Dermis microvascular lymphatic vessel endothelial cell (primary cell): Measurements from ENCODE around the gene PRKX. TPM values are rescaled to one million over a fixed set of nuclear protein-coding genes. Genes with fewer than 3 reads are reported as not detected.
"Not testable (repeated sequence)": the region's sequence is repeated elsewhere in the genome, so short reads cannot be mapped to it uniquely, and the experiment has no call there.

ENCODE experiments used
- DNase-seq, 2 donors: peaks; one replicate each; pipeline versions ENCODE4 v3.0.0 to v3.0.0-alpha.2; 2010; ENCODE audit warnings: low read depth in 2 of 2
- total RNA-seq: library from RNA; depleted of rRNA; stranded (reverse); fragments of >200 nt; gene quantifications from 2 replicates; pipeline ENCODE4 v1.2.1, GENCODE V29; 2014

Gene PRKX
- total RNA-seq: 18.0 and 25.7 TPM in 2 replicates

DNA sequence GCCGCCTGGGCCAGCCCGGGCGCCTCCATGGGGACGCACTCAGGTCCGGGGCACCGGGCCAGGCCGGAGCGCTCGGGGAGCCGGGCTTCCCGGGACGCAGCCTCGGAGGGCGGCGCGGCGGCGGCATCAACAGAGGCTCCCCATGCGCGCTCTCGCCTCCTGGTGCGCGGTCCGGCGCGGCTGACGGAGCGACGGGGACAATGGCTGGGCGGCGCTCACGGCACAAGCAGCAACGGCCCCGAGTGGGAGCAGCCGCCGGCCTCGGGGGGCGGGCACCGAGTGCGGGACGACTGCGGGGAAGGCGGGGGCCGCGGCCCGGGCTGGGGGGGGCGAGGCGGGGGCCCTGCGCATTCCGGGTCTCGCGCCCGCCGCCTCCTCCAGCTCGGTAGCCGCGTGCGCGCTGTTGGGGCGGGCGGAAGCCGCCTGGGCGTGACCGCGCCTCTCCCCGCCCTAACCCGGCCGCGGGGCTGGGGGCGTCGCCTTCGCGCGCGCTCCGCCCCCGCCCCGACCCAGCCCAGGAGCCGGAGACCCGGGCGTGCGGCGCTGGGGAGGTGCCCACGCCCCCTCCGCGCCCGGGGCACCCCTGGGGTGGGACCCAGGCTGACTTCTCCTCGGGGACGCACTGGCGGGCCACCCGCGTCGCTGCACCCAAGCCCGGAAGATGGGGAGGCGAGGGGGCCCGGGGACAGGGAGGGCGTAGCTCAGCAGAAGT is at the start of gene PRKX:
Gene PRKX (minus strand): TSS at position 425 of the 712 bp plus-strand sequence. CDS start 396 bp downstream, at position 29.
- peak in 1 of 2 donors; percentile 56 for DNase-seq

DNA sequence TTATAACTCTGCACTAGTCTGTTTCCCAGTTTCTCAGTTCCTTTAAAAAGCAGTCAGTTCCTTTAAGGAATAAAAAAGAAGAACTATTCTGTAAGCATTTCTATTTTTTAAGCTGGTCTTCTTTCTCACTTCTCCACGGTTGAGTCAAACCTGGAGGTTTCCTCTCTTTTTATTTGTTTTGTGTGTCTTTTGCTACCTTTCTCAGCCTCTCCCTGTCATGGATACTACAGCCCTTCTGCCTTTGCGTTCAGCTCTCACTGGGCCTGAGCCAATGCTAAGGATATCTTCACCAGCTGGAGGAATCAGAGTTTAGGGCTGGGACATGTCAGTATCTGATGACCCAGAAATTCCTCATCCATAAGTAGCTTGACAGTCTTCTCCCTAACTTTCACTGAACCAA is 49.7 kb upstream of the PRKX start:
- DNase-seq: no peak

DNA sequence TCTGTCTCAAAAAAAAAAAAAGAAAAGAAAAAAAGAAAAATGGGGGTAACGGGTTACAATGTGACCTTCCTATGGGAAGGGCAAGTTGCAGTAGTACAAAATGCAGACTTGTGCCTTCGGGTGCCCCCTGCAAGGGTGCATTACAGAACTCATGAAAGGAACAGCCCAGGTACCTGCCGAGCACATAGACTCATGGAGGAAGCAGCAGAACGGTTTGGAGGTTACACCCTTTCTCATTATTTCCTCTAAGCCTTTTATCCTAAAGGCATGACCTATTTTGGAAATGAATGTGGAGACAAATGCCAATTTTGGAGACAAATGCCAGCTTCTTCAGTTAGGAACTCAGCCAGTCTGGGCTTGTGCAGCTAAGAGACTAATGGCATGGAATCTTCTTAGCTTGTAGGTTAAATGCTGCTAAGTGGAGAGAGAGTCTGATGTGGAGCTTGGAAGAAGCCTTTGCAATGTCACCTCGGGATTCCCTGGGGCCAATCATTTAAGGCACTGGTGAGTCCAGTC is 44.1 kb upstream of the PRKX start:
- no peak for DNase-seq

DNA sequence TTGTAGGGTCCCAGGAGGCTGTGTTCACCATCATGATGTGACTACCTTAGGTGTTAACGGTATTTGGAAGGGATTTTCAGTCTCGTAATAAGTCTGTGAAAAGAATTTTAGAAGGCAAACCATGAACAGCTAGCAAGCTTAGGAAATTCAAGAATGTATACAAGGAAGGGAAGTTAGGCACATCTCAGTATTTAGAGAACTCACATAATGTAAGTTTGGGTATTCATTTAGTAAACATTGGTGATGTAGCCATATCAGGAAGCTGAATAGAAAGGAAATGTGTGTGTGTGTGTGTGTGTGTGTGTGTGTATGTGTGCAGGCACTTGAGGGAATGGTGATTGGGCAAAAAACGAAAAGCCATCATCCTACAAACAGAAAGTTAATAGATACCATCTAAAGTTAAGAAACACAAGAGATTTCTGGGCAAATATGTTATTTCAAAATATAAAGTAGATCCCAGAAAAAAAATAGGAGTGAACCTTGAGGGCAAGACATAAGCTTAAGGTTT is 34.7 kb upstream of the PRKX start:
- no peak for DNase-seq

DNA sequence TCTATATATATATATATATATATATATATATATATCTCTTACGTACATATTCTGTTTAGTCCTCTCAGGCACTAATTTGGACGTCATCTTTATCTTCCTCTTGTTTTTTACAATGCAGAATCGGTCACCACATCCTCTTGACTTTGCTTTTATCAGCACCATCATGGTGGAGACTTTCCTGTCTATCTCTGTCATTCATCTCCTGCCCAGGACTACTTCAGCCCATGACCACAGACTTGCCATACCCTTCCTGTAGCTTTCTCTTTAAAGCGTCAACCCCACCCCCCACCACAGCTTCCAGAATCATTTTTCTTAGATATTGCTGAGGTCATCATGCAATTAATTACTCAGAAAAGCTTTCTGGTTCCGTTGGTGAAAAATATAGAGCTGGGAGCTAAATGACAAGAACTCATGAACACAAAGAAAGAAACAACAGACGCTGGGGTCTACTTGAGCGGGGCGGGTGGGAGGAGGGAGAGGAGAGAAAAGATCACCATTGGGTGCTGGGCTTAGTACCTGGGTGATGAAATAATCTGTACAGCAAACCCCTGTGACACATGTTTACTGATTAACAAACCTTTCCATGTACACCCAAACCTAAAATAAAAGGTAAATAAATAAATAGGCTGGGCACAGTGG is 30.5 kb upstream of the PRKX start:
- DNase-seq: no peak

DNA sequence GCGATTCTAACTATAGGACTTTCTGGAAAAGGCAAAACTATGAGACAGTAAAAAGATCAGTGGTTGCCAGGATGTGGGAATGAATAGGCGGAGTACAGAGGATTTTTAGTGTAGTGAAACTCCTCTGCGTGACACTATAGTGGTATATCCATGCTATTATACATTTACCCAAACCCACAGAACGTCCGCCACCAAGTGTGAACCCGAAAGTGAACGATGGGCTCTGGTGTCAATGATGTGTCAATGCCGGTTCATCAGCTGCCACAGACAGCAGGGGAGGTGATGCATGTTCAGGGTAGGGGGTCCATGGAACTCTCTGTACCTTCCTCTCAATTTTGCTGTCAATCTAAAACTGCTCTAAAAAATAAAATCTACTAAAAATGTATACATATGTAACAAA is 27.5 kb upstream of the PRKX start:
- not testable (repeated sequence) for DNase-seq

DNA sequence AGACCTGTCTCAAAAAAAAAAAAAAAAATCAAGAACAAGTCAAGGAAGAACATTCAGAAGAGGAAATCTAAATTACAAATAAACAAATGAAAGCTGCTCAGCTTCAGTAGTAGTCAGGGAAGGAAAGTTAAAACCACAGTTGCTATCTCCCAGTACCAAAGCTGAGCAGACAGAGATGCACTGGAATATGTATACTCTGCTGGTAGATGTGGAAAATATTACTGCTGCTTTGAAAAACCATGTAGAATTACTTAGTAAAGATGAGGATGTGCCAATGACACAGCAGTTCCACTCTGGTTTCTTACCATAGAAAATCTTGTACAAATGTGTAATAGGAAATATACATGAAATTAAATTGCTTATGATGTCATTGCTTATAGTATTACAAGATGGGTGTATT is 25.1 kb upstream of the PRKX start:
- DNase-seq: no peak

DNA sequence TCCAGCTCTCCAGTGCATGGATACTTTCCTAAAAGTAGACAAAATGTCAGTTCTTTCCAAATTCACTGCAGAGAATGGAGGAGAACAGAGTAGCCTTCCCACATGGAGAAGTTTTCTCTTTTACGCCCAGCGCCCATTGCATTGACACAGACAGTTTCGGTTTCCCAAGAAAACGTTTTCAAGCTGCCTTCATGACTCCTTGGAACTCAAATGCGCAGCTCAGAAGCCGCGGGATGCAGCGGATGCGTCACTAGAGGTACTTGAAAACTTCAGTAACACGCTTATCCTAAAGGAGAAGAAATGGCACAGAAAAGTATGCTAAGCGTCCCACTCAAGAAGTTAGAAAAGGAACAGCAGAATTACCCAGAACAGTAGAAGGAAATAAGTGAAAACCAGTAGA is 23.1 kb upstream of the PRKX start:
- DNase-seq: not testable (repeated sequence)

DNA sequence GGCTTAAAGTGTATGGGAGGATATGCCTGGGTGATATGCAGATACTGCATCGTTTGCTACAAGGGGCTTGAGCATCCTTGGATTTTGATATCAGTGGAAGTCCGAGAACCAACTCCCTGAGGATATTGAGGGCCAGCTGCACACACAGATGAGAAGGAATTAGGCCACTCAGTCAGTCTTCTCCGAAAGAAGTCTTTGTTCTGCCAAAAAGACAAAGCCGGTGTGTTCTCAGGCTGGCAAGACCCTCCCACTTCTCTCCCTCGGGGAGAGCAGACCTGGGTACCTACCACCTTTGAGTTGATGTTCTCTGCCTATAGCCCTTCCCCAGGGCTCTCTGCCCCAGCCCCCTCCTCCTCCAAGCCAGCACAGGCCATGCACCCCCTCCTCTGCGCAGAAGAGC is 22.4 kb upstream of the PRKX start:
- DNase-seq: not testable (repeated sequence)

DNA sequence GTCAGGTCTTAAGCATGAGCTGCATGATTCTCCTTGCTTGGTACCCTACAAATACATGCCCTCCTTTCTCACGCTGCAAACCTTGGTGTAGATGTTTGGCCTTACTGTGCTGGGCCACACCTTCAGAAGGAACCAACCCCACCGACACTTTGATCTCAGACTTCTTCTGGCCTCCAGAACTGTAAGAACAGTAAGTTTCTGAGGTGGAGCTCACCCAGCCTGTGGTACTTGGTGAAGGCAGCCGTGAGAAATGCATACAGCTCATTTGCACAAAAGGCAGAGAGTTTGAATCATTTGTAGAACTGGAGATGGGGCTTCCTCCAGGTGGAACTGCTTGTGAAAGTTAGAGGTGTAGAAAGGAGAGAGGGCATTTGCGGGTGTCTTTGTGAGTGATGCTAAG is 21.0 kb upstream of the PRKX start:
- DNase-seq: not testable (repeated sequence)

DNA sequence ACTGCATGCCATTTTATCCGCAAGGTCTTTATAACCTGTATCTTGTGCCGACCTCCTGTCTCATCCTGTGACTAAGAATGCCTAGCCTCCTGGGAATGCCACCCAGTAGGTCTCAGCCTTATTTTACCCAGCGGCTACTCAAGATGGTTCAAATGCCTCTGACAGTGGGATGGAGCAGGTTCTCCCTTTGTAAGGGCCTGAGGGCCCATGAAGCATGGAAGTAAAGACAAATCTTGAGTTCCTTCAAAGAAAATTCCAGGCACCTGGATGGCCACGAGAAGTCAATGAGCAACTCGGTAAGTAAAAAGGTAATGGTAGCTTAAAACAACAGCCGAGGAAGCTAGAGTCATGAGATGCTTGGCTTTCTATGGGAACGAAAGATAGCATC is 19.6 kb upstream of the PRKX start:
- no peak for DNase-seq

DNA sequence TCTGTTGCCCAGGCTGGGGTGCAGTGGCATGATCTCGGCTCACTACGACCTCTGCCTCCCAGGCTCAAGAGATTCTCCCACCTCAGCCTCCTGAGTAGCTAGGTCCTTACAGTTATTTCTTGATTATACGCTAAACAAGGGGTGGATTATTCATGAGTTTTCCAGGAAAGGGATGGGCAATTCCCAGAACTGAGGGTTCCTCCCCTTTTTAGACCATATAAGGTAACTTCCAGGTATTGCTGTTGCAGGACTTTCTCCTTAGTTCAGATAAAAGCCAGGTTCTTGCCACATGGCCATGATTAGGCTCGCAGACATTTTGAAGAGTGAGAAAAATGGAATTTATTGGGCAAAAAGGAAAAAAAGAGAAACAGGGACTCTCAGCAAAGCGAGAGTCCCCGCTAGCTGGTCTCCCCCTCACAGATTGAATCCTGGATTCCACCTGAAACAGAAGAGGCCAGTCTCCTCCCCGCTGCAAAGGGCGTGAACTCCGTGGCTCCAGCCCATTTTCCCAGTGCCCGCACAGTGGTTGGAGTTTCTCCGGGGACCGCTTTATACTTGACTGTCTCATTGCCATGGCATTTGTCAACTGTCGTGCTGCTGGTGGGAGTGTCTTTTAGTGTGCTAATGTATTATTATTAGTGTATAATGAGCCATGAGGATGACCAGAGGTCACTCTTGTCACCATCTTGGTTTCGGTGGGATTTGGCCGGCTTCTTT is 19.0 kb upstream of the PRKX start:
- not testable (repeated sequence) for DNase-seq

DNA sequence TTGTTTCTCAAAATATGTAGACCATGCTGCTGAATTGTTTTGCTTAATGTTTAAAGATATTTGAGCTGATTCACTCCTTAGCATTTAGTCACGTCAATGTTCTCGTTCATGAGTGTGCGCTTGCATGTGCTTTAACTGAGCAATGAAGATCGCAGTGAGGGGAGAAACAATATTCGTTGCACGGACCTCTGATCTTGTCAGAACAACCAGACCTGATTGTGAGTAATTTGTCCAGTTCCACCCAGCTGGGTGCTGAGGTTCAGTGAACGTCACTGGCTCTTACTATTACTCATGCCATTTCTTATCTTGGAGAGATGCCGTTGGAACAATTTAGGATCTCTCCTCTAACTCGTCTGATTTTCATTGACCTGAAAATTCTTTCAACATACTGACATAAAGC is 15.0 kb upstream of the PRKX start:
- no peak for DNase-seq

DNA sequence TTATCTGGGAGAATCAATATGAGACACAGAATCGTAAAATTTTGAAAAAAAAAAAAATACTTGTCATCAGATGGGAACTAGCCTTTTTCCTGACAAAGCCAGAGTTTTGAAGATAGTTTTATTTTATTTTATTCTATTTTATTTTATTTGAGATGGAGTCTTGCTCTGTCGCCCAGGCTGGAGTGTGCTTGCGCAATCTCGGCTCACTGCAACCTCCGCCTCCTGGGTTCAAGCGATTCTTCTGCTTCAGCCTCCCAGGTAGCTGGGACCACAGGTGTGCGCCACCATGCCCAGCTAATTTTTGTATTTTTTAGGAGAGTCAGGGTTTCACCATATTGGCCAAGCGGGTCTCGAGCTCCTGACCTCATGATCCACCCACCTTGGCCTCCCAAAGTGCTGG is 10.0 kb upstream of the PRKX start:
- DNase-seq: not testable (repeated sequence)

DNA sequence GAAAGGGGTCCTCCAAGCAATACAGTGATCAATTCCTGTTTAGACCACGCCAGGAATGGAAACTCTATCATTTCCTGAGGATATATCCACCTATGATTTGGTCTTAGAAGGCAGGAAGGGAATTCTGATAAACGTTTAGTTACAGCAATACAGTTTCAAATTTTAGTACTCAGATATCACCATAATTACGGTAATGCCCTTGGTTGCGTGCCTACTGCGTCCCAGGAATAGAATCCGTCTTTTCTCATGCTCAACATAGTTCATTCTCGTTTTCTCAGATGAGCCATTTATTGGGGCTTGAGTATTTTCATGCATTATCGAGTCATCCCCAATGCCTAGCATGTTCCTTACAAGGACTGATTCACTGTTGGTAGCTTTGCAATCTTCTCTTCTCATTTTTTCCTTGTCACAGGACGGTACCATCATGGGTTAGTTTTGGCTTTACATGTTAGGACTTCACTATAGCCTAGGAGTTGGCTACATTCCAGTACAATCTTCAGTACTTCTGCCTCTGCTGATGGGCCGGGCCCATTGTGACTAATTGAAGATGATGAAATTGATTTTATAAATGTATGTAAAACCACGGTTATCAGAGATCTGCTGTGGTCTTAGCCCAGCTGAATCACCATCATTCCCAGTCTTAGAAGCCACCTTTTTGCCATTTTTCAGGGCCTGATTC is 4.4 kb upstream of the PRKX start:
- DNase-seq: no peak

DNA sequence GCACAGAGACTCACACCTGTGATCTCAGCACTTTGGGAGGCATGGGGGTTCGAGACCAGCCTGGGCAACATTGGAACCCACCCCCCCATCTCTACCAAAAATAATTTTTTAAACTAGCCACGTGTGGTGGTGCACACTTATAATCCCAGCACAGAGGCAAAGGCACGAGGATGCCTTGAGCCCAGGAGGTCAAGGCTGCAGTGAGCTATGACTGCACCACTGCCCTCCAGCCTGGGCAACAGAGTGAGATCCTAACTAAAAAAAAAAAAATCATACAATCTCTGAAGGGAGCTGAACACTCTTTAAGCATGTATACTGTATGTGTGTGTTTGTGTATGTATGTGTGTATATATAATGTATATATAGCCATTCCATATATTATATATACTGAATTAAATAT is 2.5 kb upstream of the PRKX start:
- DNase-seq: no peak

DNA sequence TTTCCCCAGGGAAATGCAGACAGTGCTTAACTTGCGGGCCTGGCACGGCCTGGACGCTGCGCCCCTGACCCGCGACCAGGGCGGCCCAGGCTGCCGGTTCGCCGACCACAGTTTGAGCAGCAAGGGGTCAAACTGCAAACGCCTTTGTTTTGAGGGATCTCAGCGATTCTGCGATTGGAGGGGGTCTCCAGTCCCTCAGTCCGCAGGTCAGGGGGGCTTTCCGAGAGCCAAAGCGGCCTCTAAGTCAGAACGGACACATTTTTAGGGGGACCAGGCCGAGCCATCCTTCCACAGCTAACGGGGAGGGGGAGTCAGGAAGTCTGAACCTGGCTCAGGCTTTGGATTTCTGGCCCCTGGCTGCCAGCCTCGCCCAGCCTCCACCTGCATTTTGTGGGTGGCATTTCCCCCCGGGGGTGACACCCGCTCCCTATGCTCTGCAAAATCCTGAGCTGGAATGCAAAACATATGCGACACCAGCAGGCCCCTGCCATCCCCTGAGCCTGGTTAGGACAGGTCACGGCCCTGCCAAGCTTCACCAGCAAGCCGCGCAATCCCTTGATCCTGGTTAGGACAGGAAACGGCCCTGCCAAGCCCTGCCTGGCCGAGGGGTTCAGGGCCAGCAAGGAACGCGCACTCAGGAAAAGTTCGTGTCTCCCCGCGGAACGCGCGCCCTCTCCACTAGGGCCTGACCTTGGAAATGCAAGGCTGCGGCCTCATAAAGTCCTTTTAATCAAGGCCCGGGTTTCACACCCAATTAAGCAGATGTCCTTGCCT is 1.4 kb upstream of the PRKX start:
- DNase-seq: not testable (repeated sequence)

DNA sequence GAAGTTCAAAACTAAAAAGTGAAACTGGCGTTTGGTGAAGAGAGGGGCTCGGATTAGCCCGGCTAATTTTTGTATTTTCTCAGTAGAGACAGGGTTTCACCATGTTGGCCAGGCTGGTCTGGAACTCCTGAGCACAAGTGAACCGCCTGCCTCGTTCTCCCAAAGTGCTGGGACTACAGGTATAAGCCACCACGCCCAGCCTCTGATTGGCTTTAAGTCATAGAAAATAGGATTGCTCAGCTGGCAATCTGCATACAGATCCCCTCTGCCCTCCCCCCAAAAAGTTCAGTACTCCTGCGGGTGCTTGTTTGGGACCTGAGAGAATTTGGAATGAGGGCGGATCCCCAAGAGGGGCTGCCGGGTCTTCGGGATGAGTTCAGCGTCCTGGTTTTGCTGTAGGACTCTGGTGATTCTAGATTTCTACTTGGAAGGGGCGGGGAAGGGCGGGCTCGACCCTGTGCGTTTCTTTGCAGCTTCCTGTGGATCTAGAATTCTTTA is 537 bp upstream of the PRKX start:
- no peak for DNase-seq

DNA sequence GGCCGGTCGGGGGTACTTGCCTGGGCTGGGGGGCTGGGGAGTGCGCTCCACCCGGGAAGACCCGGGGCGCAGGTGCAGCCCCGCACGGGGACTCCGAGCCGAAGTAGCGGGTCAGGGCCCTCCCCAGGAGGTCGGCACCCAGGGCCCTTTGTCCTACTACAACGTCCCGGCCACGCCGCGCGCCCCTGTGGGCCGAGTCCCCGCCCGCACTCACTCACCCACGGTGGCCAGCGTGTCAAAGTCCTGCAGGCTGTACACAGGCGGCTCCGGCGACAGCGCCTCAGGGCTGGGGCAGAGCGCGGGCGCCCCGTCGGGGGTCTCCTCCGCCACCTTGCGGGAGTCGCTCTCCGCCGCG is 602 bp downstream of the PRKX start:
- DNase-seq: no peak

DNA sequence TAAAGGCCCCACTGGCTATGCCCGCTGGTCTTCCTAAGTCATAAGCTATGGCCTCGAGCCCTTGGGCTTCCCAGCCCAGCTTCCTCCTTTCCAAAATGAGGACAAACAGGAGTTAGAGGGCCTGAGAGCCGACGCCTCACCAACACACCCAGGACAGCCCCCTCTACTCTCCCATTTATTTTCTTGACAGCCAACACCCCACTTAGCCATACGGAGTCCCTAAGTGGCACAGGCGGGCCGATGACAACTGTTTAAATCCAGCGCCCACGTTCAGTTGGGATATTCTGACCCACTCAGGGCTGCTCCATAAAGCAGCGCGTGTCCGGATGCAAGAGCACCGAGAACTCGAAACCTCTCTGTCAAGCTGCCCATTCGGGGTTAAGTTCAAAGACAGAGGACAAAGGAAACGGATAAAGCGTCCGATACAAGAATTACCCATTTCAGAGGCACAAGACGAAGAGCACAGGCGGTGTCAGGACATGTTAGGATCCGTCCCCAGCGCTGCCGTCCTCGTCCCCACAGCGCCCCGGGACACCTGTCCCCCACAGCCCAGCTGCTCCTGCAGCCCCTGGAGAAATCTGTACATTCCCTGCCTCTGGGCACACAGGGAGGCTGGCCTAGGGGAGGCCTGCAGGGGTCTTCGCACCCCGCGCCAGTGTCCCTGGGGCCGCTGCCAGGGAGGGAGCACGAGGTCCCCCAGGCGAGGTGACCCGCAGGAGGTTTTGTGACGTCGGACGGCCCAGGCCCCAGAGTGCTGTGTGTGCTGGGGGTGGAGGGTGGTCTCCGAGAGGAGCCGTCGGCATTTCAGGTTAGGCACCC is 1.2 kb downstream of the PRKX start:
- DNase-seq: peak in 1 of 2 donors; percentile 33
